Measurements from ENCODE around the gene IL31. TPM values are rescaled to one million over a fixed set of nuclear protein-coding genes. Genes with fewer than 3 reads are reported as not detected.

Gene IL31
- total RNA-seq, 1 donor from 2014 or later = not detected

DNA sequence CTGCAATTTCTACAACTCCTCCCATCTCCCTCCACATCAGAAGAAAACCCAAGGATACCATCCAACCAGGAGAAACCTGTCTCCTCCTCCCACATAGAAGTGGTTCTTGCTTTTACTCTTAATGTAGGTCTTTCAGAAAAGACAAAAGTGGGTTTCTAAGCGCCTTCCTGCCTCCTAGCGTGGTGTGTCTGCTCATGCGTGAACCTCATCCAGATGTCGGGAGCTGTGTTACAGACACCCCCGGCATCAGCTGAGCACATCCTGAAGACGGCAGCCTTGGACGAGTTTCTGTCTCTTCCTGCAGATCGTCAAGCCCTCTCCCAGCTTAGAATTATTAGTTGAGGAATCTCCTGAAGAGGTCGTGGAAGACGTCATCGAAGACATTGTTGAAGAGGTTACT, 18.4 kb upstream of the IL31 start:
- DNase-seq (ENCODE audit: low read depth) = no peak
- TF ChIP-seq, protein P1, sequence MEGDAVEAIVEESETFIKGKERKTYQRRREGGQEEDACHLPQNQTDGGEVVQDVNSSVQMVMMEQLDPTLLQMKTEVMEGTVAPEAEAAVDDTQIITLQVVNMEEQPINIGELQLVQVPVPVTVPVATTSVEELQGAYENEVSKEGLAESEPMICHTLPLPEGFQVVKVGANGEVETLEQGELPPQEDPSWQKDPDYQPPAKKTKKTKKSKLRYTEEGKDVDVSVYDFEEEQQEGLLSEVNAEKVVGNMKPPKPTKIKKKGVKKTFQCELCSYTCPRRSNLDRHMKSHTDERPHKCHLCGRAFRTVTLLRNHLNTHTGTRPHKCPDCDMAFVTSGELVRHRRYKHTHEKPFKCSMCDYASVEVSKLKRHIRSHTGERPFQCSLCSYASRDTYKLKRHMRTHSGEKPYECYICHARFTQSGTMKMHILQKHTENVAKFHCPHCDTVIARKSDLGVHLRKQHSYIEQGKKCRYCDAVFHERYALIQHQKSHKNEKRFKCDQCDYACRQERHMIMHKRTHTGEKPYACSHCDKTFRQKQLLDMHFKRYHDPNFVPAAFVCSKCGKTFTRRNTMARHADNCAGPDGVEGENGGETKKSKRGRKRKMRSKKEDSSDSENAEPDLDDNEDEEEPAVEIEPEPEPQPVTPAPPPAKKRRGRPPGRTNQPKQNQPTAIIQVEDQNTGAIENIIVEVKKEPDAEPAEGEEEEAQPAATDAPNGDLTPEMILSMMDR (conservative IDR thresholded peaks at IDR 0.05; ENCODE audit: low read depth, low read length) = no peak
- no peak overlapping the region for H3K4me3 ChIP-seq (ENCODE audit: low read depth, low read length)

DNA sequence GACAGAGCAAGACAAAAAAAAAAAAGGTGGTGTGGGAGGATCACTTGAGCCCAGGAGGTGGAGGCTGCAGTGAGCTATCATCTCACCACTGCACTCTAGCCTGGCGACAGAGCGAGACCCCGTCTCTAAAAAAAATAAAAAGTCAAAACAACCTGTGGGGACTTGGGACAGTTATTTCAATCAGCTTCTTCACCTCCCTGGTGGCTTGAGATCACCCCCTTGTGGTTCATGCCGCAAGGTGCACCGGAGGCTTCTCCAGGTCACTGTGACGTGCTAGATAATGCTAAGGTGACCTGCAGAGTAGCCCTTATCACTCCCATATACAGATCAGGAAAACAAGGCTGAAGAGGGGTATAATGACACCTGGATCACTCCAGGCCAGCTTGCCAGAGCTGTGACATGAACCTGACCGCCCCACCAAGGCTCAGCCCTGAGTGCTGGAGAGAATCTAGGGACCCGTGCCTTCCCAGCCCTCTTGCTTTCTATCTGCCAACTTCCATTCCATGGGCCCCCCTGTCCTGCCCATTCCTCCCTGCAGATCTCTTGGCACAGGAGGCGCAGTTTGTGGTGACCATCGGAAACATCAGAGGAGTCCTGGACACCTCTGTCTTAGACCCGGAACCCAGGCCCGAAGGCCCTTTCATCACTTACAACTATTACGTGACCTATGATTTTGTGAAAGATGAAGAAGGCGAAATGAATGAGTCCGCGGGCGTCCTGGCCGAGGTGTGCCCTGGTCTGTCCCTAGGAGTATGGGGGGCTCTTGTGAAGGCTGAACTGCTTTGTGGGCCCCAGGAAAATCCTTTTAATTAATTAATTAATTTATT, 17.0 kb upstream of the IL31 start:
- DNase-seq (ENCODE audit: low read depth) = no peak
- H3K4me3 ChIP-seq (ENCODE audit: low read depth, low read length) = no peak overlapping the region
- TF ChIP-seq, protein P1 (conservative IDR thresholded peaks at IDR 0.05; ENCODE audit: low read depth, low read length) = peak; percentile 95

DNA sequence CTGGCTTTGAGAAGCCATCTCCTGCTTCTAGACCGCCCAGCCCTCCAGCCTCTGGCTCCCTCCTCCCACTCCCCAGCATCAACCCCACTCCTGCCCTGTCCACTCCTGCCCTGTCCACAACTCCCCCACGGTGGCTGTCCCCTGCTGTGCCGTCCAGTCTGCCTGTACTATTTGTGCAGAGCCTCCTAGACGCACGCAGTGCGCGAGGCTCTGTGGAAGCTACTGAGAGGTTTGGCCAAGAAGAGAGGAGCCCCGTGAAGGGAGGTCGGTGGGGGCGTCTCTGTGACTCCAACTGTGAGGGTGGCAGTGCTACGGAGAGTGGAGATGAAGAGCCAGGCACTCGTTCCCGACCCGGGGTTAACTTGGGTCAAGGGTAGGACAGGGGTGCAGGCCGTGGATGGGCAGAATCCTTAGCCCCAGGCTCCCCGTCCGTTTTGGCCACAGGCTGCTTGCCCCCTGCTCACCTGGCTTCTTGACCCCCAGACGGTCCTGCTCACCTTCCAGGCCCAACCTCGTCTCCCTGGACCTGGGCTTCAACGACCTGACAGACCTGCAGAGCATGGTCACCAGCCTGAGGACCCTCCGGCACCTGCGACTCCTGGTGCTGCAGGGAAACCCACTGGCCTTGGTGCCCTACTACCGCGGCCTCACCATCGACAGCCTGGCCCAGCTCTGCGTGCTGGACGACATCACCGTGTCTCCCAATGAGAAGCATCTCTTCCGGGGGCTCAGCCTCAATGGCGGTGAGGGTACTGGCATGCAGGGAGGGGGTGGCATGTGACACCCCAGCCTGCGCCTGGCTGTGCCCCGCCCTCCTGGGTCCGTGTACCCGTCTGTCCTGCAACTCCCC, 15.8 kb upstream of the IL31 start:
- DNase-seq (ENCODE audit: low read depth) = no peak
- H3K4me3 ChIP-seq (ENCODE audit: low read depth, low read length) = no peak overlapping the region
- TF ChIP-seq, protein P1 (conservative IDR thresholded peaks at IDR 0.05; ENCODE audit: low read depth, low read length) = no peak

DNA sequence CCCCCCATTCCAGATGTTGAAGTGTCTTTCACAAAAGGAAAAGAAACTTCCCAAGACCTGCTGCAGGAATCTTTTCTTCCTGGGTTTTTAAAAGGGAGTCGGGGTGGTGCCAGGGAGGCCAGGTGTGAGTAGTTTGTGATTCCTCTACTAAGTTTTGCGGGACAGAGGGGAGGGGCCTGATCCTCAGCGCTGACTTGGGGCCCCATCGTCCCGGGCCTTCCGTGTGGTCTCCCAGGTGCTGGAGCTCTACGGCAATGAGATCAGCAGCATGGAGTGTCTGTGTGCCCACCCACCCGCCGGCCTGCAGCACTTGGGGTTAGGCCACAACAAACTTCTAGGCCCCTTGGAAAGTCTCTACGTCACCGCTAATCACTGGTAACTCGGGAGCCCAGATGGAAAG, 13.4 kb upstream of the IL31 start:
- no peak for DNase-seq (ENCODE audit: low read depth)
- TF ChIP-seq, protein P1 (conservative IDR thresholded peaks at IDR 0.05; ENCODE audit: low read depth, low read length) = no peak
- no peak overlapping the region for H3K4me3 ChIP-seq (ENCODE audit: low read depth, low read length)

DNA sequence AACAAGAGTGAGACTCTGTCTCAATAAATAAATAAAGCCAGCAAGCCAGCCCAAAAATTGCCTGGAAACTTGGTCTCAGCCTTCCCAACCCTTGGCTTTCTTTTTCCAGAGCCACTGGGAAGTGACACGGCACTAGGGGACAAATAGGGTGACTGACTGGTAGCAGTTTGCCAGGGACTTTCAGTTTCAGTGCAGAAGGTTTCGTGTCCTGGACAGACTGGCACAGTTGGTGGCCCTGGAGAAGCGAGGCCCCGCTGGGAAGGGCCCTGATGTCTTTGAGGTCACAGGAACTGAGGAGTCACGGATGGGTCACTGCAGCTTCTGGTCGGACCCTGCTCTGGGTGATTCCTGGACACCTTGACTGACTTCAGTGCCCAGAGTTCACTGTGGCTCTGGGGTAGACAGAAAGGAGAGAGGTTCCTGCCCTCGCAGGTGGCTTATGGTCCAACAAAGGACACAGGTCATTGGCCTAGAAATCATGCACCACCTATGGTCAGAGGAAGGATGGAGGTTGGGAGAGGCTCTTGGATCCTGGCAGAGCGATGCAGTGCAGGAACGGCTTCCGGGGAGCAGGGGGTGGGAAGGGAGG, 11.6 kb upstream of the IL31 start:
- TF ChIP-seq, protein P1 (conservative IDR thresholded peaks at IDR 0.05; ENCODE audit: low read depth, low read length) = no peak
- no peak overlapping the region for H3K4me3 ChIP-seq (ENCODE audit: low read depth, low read length)
- DNase-seq (ENCODE audit: low read depth) = no peak

DNA sequence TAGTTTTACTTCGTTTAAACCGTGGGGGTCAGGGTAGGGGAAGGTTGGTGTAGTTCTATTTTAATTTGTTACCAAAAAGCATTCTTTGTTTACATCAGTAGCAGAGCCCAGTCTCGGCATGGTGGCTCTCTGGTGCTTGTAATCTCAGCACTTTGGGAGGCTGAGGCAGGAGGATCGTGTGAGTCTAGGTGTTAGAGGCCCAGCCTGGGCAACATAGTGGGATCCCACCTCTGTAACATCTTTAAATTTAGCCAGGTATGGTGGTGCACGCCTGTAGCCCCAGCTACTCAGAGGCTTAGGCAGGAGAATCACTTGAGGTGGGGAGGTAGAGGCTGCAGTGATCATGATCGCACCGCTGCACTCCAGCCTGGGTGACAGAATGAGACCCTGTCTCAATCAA, 11.1 kb upstream of the IL31 start:
- TF ChIP-seq, protein P1 (conservative IDR thresholded peaks at IDR 0.05; ENCODE audit: low read depth, low read length) = no peak

More for the DNA sequence above, 11.1 kb upstream of the IL31 start:
- DNase-seq (ENCODE audit: low read depth) = no peak
- no peak overlapping the region for H3K4me3 ChIP-seq (ENCODE audit: low read depth, low read length)
